ENCODE results near the gene C9orf153. TPM values are rescaled to one million over a fixed set of nuclear protein-coding genes. Genes with fewer than 3 reads are reported as not detected.

C9orf153 gene
- polyA plus RNA-seq, 1 of the 3 experiments (the other 2 are of a cell fraction), result 0.03 TPM

- Histone ChIP-seq H3K9me2 (no peaks in the 10 kb centered on the region), H3K4me2 (no peak overlapping the region), H3F3A (replicated peaks; ENCODE audit: insufficient read depth) (no peaks in the 10 kb centered on the region), H3K9me3 (no peaks in the 10 kb centered on the region), H3K4me3 (ENCODE audit: low read depth in 2 of 2, low read length in 1 of 2) (no peak overlapping the region), H3K9ac (no peak overlapping the region), H3K27me3 (ENCODE audit: insufficient read depth) (no peaks in the 10 kb centered on the region), H3K79me2 (ENCODE audit: insufficient read depth) (no peaks in the 10 kb centered on the region), H3K36me3 (replicated peaks in 1 of 2; ENCODE audit: control insufficient read depth in 1 of 2, insufficient read depth in 2 of 2, low read length in 1 of 2) (no peaks in the 10 kb centered on the region), H2AFZ (ENCODE audit: low read depth) (no peak overlapping the region), H4K20me1 (ENCODE audit: insufficient read depth) (no peaks in the 10 kb centered on the region), H3K4me1 (ENCODE audit: control insufficient read depth in 1 of 2, insufficient read depth in 2 of 2, low read depth in 1 of 2, low read length in 1 of 2) (no peaks in the 10 kb centered on the region), H3K27ac (ENCODE audit: low read depth in 2 of 2, low read length in 1 of 2) (no peak overlapping the region)
- DNase-seq, result no peak
- WGBS (ENCODE audit: low lambda C conversion rate), result 55% methylated on average over 6 of the region's 6 CpGs
- ChIA-PET POLR2A (no interaction called here), CTCF (interaction anchor here (1.1 to 2.5 kb wide), 2 partner anchors 8 to 45 kb away, joined by 4 to 9 read pairs; no protein-coding TSS in a partner anchor)
- TF ChIP-seq RCOR1 (IDR thresholded peaks at IDR 0.05; ENCODE audit: low read length) (no peak), RAD21 (IDR thresholded peaks at IDR 0.05; ENCODE audit: low read length) (peak; percentile 7; the same call in 1 of the 2 replicates)
These were observed 12.7 kb downstream of the C9orf153 start for GRCh38 chr9:86246752-86247161.

- no peak overlapping the region for H3K9ac ChIP-seq
- no peak overlapping the region for H3K27ac ChIP-seq (ENCODE audit: low read depth in 2 of 2, low read length in 1 of 2)
- H3K4me2 ChIP-seq, result no peak overlapping the region
- TF ChIP-seq FOSL2 (IDR thresholded peaks at IDR 0.05; ENCODE audit: borderline replicate concordance, low read depth) (no peak), FOXJ3 (CRISPR knock-in tag; IDR thresholded peaks at IDR 0.05) (no peak), SIN3A (IDR thresholded peaks at IDR 0.05; ENCODE audit: borderline replicate concordance, low read depth, low read length) (no peak), FOXM1 (IDR thresholded peaks at IDR 0.05; ENCODE audit: low read depth) (no peak), TCF12 (IDR thresholded peaks at IDR 0.05) (no peak), USF1 (IDR thresholded peaks at IDR 0.05; ENCODE audit: borderline replicate concordance, low read depth) (no peak), JUND (IDR thresholded peaks at IDR 0.05) (no peak), RAD21 (IDR thresholded peaks at IDR 0.05; ENCODE audit: low read length) (no peak), SMC3 (IDR thresholded peaks at IDR 0.05; ENCODE audit: low read depth, low read length) (no peak), RCOR1 (IDR thresholded peaks at IDR 0.05; ENCODE audit: low read length) (no peak), MAX (IDR thresholded peaks at IDR 0.05; ENCODE audit: low read depth) (no peak)
- ChIA-PET POLR2A (no interaction called here), CTCF (interaction anchor here (1.1 to 5.0 kb wide), 2 partner anchors 40 to 172 kb away, joined by 3 to 30 read pairs; no protein-coding TSS in a partner anchor)
- H3K4me3 ChIP-seq (ENCODE audit: low read depth in 2 of 2, low read length in 1 of 2), result no peak overlapping the region
- WGBS (ENCODE audit: low lambda C conversion rate), result 86% methylated on average over 2 of the region's 2 CpGs
- H2AFZ ChIP-seq (ENCODE audit: low read depth), result no peak overlapping the region
- no peaks in the 10 kb centered on the region for H4K20me1 ChIP-seq (ENCODE audit: insufficient read depth)
- DNase-seq, result no peak
- no peaks in the 10 kb centered on the region for H3K79me2 ChIP-seq (ENCODE audit: insufficient read depth)
- no peaks in the 10 kb centered on the region for H3K27me3 ChIP-seq (ENCODE audit: insufficient read depth)
- no peaks in the 10 kb centered on the region for H3K4me1 ChIP-seq (ENCODE audit: control insufficient read depth in 1 of 2, insufficient read depth in 2 of 2, low read depth in 1 of 2, low read length in 1 of 2)
- H3F3A ChIP-seq (replicated peaks; ENCODE audit: insufficient read depth), result no peaks in the 10 kb centered on the region
- no peaks in the 10 kb centered on the region for H3K9me2 ChIP-seq
- H3K36me3 ChIP-seq (replicated peaks in 1 of 2; ENCODE audit: control insufficient read depth in 1 of 2, insufficient read depth in 2 of 2, low read length in 1 of 2), result no peaks in the 10 kb centered on the region
- no peaks in the 10 kb centered on the region for H3K9me3 ChIP-seq
These were observed 17.4 kb downstream of the C9orf153 start for GRCh38 chr9:86242071-86242470.

GRCh38 chr9:86241216-86241615 lies 18.2 kb downstream of the C9orf153 start:
- no peak overlapping the region for H3K27ac ChIP-seq (ENCODE audit: low read depth in 2 of 2, low read length in 1 of 2)
- H3K9me2 ChIP-seq, result no peaks in the 10 kb centered on the region
- H3K79me2 ChIP-seq (ENCODE audit: insufficient read depth), result no peaks in the 10 kb centered on the region
- H4K20me1 ChIP-seq (ENCODE audit: insufficient read depth), result no peaks in the 10 kb centered on the region
- 73% methylated on average over 7 of the region's 7 CpGs for WGBS (ENCODE audit: low lambda C conversion rate)
- H3K4me3 ChIP-seq (ENCODE audit: low read depth in 2 of 2, low read length in 1 of 2), result no peak overlapping the region
- POLR2A ChIA-PET, result no interaction called here
- CTCF ChIA-PET, result interaction anchor here (1.1 to 5.0 kb wide), 3 partner anchors 39 to 173 kb away, joined by 3 to 30 read pairs (median 3); no protein-coding TSS in a partner anchor
- H3K36me3 ChIP-seq (replicated peaks in 1 of 2; ENCODE audit: control insufficient read depth in 1 of 2, insufficient read depth in 2 of 2, low read length in 1 of 2), result no peaks in the 10 kb centered on the region
- no peak overlapping the region for H2AFZ ChIP-seq (ENCODE audit: low read depth)
- no peak overlapping the region for H3K4me2 ChIP-seq
- H3K4me1 ChIP-seq (ENCODE audit: control insufficient read depth in 1 of 2, insufficient read depth in 2 of 2, low read depth in 1 of 2, low read length in 1 of 2), result no peaks in the 10 kb centered on the region
- no peak for DNase-seq
- no peaks in the 10 kb centered on the region for H3F3A ChIP-seq (replicated peaks; ENCODE audit: insufficient read depth)
- H3K9ac ChIP-seq, result no peak overlapping the region
- H3K27me3 ChIP-seq (ENCODE audit: insufficient read depth), result no peaks in the 10 kb centered on the region
- no peaks in the 10 kb centered on the region for H3K9me3 ChIP-seq
- TF ChIP-seq MEF2A (IDR thresholded peaks at IDR 0.05; ENCODE audit: borderline replicate concordance, low read depth), result no peak
- no peak for TF ChIP-seq GATA2 (CRISPR knock-in tag; IDR thresholded peaks at IDR 0.05)
- TF ChIP-seq NRF1 (IDR thresholded peaks at IDR 0.05; ENCODE audit: low read depth, low read length), result no peak
- TF ChIP-seq RCOR1 (IDR thresholded peaks at IDR 0.05; ENCODE audit: low read length), result no peak
- TF ChIP-seq FOSL2 (IDR thresholded peaks at IDR 0.05; ENCODE audit: borderline replicate concordance, low read depth), result no peak
- no peak for TF ChIP-seq GABPA (IDR thresholded peaks at IDR 0.05; ENCODE audit: low read depth)
- TF ChIP-seq RXRA (IDR thresholded peaks at IDR 0.05; ENCODE audit: borderline replicate concordance, low read depth), result no peak
- TF ChIP-seq MAX (IDR thresholded peaks at IDR 0.05; ENCODE audit: low read depth), result no peak
- no peak for TF ChIP-seq USF1 (IDR thresholded peaks at IDR 0.05; ENCODE audit: borderline replicate concordance, low read depth)
- TF ChIP-seq EZH2phosphoT487 (IDR thresholded peaks at IDR 0.05; ENCODE audit: borderline replicate concordance, low read depth), result no peak
- no peak for TF ChIP-seq TAF1 (IDR thresholded peaks at IDR 0.05; ENCODE audit: borderline replicate concordance, low read depth, low read length)
- TF ChIP-seq PBX3 (IDR thresholded peaks at IDR 0.05), result no peak
- no peak for TF ChIP-seq TEAD4 (IDR thresholded peaks at IDR 0.05; ENCODE audit: borderline replicate concordance, insufficient read depth)
- TF ChIP-seq CHD2 (IDR thresholded peaks at IDR 0.05; ENCODE audit: low read length, partially characterized antibody), result no peak
